HL-60/S4 treated with phorbol 12-myristate 13-acetate at 8.2 ng/mL for 4 days and 3 days (cell line): ENCODE results near the gene COG4.
"Not testable (repeated sequence)": the region's sequence is repeated elsewhere in the genome, so short reads cannot be mapped to it uniquely, and the experiment has no call there.

Experiments
- in situ Hi-C: fragments of 300-500 bp; cut with MboI; formaldehyde crosslinking; loops from 2 replicates; pipeline ENCODE4 v1.15.0; 2022; ENCODE audit warnings: low sequenced_read_pairs

COG4 gene

GRCh38 chr16:70527315-70527996, 4.1 kb upstream of the COG4 start:
- in situ Hi-C loops = no loop called here

DNA sequence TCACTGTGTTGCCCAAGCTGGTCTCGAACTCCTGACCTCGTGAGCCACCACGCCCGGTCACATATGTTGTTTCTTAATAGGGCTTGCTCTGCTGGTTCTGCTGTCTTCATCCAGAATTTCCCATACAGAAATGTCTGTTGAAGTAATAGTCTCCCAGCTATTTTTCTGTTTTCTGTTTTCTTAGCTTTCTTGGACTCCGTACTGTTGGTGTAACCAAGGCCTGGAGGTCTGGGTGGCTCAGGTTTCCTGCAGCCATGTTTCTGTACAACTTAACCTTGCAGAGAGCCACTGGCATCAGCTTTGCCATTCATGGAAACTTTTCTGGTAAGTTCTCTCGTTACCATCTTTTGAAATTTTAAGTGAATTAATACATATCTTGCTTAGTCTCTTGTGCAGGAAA, 3.0 kb upstream of the COG4 start:
- in situ Hi-C loops = no loop called here

DNA sequence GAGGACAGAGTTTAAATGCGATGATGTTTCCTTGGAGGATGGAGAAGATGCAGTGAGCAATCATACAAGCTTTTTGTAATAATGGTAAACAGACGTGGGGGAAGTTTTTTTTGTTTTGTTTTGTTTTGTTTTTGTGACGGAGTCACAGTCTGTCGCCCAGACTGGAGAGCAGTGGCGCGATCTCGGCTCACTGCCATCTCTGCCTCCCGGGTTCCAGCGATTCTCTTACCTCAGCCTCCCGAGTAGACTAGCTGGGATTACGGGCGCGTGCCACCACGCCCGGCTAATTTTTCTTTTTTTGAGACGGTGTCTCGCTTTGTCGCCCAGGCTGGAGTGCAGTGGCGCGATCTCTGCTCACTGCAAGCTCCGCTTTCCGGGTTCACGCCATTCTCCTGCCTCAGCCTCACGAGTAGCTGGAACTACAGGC, 1.1 kb upstream of the COG4 start:
- in situ Hi-C loops = not testable (repeated sequence)

DNA sequence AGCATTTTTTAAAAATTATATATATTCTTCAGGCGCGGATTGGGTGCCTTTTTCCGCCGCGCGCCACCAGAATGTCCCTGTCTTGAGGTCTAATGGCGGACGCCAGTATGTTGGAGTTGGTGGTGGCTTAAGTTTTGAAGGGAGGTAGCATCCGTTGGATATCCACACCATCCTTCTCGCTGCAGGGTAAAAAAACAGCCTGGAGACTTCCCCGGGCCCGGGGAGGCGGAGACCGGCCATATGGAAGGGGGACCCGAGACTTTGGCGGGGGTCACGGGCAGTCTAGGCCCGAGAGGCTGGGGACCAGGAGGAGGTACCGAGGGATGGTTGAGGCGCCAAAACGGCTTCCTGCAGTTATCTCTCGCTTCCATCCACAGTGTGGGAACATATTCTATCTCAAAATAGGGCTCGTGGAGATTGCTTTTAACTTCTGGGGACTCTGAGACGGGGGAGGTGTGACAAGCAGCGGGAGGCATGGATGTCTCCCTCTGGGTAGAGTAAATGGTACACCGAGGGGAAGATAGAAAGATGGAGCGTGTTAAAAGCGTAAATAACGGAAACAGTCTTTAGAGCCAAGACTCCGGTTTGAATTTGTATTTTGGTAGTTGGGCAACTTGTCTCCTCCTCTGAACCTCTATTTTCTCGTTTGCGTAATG, 517 bp upstream of the COG4 start, which contains the start of gene SF3B3:
Gene SF3B3 (plus strand): TSS at position 74 of the 656 bp plus-strand sequence. CDS start 2,841 bp downstream, outside the sequence.
- in situ Hi-C loops = no loop called here

DNA sequence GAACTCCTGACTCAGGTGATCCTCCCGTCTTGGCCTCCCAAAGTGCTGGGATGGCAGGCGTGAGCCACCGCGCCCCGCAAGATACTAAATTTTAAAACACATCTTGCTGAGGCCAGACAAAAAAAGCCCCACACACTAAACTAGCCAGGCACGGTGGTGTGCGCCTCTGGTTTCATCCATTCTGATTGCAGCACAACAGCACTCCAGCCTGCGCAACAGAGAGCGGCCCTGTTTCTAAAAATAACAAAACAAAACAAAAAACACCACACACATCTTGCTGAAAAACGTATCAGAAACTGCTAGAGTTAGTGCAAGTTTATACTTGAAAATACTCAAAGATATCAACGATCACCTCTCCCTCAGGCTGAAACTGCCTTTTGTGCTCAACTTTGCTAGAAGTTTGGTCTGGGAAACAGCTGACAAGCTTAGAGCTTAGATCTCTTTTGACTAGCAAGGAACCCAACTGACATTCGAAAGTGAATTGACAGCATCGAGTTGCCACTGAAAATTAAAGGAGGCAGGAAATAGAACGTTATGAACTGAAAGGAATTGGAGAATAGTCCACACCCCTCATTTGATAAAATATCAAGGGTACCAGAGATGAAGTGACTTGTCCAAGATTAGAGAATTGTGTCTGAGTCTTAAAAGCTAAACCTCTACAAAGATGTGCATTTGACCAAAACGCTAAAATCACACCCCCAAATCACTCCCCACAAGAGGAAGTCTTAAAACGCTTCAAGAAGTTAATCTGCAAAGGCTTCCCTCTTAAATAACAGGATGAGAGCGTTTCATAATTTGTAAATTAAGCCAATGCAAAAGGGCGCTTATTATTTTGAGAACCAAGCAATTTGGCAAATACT, 908 bp downstream of the COG4 start:
- in situ Hi-C loops = no loop called here

GRCh38 chr16:70520612-70521297, 2.6 kb downstream of the COG4 start:
- in situ Hi-C loops = no loop called here

DNA sequence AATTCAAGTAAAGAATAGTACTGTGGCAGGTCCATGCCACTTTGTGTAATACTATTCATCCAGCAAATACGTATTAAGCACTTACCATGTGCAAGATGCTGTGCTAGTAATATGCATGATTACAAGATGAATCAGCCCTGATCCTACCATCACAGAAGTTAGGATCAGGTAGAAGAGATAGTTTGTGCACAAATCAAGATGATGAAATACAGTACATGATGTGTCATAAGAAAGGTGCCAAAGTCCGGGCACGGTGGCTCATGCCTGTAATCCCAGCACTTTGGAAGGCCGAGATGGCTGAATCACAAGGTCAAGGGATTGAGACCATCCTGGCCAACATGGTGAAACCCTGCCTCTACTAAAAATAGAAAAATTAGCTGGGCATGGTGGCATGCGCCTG, 10.9 kb downstream of the COG4 start:
- in situ Hi-C loops = no loop called here

DNA sequence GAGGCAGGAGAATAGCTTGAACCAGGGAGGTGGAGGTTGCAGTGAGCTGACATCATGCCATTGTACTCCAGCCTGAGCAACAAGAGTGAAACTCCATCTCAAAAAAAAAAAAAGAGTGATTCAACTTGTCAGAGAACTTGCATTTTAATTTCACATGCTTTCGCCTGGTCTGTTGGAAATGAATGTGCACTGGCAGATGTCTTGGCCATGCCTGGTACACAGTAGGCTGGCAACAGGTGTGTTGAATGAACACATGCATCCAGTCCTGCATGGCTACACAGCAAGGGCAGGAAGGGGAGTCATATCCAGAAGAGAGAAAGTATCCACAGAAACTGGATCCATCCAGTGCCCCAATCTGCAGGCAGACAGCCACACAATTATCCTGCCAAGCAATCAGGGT, 11.5 kb downstream of the COG4 start:
- in situ Hi-C loops = no loop called here

DNA sequence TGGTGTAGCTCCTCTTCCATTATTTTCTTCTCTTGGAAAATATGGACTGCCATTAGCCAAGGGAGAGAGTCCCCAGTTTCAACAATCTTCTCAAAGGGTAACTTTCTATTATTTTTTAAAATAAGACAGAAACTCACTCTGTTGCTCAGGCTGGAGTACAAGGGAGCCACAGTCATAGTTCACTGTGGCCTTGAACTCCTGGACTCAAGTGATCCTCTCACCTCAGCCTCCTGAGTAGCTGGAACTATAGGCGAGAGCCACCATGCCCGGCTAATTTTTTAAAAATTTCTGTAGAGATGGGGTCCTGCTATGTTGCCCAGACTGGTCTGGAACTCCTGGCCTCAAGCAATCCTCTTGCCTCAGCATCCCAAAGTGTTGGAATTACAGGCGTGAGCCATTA, 13.1 kb downstream of the COG4 start:
- in situ Hi-C loops = no loop called here

DNA sequence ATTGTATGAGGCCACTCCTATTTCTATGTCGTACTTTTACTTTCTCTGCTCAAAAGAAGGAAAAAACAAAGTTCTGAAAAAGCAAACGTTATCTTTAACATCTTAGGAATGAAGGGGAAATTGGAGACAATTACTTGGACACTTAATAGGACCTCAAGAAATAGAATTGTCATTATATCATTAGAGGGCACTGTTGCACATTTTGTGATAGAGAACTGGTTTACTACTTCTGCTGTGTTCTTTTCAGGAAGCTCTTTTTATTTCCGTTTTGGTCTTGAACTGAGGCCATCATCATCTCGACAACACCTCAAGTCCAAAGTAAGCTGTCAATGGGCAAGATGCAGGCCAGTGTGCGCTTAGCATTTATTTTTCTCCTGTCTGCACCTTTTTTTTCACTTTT, 14.6 kb downstream of the COG4 start:
- in situ Hi-C loops = no loop called here

DNA sequence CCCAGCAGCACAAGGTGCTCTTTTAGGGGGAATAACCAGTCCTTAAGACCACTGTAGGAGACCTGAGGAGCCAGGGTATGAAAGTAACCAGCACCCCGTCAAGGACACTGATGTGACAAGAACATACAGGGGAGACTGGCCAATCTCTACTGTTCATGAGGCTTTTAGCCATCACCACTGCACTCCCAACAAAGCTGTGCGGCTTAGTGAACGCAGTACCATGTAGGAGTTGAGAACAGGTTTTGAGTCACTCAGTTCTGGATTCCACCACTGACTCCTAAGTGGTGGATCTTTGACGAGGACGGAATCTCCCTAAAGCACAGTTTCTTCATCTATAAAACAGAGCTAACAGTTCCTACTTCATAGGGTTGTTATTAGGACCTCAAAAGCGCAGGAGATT, 26.8 kb downstream of the COG4 start:
- in situ Hi-C loops = loop anchor here (25.0 kb wide), 1 partner anchor 109 kb away; no protein-coding TSS in a partner anchor

DNA sequence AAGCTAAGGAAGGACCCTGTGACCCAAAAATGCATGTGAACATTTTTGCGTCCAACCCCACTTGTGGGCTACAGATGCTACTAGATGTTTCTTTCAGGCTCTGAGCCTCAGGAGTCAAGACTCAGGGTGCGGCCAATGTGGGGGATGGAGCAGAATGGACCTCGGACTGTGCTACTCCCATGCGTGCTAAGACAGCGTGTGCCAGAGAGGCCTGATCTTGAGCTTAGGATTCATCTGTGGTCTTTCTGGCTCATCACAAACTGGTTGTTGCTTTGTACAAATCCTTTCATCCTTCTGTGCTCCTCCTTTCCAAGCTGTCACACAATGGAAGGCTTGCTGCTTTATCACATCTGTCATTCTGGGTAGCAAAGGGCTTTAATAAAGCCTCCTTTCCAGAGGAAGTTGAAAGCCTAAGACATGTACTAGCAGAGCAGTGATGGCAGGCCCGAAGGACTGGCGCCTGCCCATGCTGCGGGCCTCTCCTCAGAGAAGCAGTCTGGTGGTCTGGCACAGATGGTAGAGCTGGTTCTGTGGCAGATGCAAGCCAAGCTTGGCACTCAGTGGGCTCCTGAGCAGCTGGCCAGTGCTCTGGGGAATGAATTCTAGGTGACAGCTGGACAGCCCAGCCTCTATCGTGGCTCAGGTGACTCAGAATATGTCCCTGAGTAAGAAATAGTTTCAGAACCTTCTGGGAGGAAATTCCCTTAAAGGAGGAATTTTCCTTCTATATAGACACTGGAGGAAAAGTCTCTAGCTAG, 27.8 kb downstream of the COG4 start:
- in situ Hi-C loops = loop anchor here (25.0 kb wide), 1 partner anchor 108 kb away; no protein-coding TSS in a partner anchor

- in situ Hi-C loops = loop anchor here (25.0 kb wide), 1 partner anchor 107 kb away; no protein-coding TSS in a partner anchor
Measured at GRCh38 chr16:70494777-70495176, 28.6 kb downstream of the COG4 start.

DNA sequence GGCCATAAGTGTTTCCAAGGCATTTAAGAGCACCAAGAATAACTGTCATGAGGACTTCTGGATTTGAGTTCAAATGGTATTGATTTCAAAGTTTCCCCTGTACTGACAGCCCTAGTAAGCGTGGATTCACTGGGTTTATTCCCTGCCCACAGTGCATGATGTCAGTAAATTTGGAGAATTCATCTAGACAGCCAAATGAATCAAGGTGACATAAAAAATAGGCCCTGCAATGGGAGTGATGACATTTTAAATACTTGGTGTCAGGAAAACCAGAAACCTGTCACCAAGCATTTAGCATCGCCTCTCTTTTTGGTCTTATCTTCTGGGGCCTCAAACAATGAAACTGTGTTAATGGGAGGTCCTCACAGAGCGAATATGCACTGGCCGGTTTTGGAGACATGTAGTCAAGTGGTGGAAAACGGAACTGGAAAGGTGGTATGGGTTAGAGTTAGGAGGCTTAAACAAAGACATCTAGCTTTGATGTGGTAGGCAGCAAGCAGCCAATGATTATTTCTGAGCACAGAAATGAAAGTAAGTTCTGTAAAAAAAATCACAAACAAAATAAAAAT, 29.1 kb downstream of the COG4 start:
- in situ Hi-C loops = loop anchor here (25.0 kb wide), 1 partner anchor 107 kb away; no protein-coding TSS in a partner anchor

DNA sequence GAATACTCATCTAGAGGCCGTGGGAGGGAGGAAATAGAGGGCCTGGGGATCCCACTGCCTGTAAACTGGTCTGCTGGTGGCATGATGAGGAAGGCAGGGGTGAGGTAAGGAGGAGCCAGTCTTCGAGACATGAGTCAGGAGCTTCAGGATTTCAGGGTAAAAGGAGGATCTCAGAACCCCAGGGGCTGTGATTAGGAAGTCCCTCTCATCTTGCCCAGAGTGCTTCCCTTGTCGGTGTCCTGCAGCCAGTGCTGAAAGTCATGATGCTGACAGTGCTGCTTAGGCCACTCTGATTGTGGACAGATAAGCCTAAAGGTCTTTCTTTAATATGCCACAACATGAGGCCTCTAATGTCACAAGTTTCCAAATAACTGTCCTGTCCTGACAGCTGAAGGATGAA, 29.6 kb downstream of the COG4 start:
- in situ Hi-C loops = loop anchor here (25.0 kb wide), 1 partner anchor 107 kb away; no protein-coding TSS in a partner anchor

DNA sequence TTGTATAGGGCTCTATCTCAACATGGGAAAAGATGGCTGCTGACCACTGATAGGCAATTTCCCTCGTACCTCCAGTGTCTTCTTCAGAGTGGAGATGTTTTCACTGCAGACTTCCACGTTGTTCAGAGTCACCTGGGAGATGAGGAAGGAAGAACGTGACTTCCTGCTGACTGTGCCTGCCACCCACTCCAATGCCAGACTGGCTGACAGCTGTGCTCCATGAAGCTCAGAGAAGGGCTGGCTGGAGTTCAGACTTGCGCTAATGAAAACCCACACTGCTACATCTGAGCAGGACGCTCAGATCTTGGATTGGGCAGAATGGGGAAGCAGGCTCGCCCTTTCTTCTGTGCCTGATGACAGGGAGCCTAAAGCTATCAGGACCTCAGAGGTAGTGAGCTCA, 33.1 kb downstream of the COG4 start:
- in situ Hi-C loops = loop anchor here (25.0 kb wide), 1 partner anchor 103 kb away; no protein-coding TSS in a partner anchor

DNA sequence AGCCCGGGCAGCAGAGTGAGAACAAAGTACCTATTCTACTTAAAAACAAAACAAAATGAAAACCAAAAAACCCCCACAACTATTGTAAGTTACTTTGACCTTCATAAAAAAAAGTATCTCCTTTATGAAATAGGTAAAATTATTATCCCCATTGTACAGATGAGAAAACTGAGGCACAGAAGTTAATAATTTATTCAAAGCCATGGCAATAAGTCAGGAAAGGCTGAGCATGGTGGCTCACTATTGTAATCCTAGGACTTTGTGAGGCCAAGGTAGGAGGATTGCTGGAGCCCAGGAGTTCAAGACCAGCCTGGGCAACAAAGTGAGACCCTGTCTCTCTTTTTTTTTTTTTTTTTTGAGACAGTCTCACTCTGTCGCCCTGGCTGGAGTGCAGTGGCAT, 38.5 kb downstream of the COG4 start:
- in situ Hi-C loops = loop anchor here (25.0 kb wide), 1 partner anchor 98 kb away; no protein-coding TSS in a partner anchor

DNA sequence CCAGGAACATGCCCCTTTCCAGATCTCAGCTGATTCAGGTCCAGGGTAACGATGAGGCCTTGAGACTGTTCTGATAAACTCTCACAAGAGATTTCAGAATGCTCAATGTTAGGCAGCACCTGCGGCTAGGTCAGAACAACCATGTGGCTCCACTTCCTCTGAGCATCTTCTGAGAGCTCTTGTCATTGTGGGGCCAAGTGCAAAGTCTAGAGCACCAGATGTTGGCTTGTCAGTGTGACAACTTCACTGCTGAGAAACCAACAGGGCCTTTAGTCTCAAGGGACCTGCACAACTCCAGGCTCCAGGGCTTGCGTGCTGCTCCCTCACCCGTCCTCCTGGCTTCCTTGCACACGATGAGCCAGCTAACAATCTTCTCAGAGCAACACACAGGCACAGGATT, 39.9 kb downstream of the COG4 start:
- in situ Hi-C loops = loop anchor here (25.0 kb wide), 1 partner anchor 96 kb away; no protein-coding TSS in a partner anchor

- in situ Hi-C loops = loop anchor here (25.0 kb wide), 1 partner anchor 95 kb away; no protein-coding TSS in a partner anchor
Measured at GRCh38 chr16:70482624-70483023, 40.7 kb downstream of the COG4 start.
